Right lobe of liver (tissue), 4 donors: Measurements from ENCODE around the gene CENPC.

Experiments
- CTCF ChIP-seq, 4 donors: fragments of 200-600 bp in 3 of 4; fragments of 450-650 bp in 1 of 4; IDR thresholded peaks; one replicate each; pipeline versions ENCODE4 v1.5.1 to v1.8.0; 2016 to 2022; ENCODE audit warnings: antibody characterized with exemption in 4 of 4, mild to moderate bottlenecking in 2 of 4
- POLR2A ChIP-seq: fragments of 450-650 bp; IDR thresholded peaks from one replicate; pipeline ENCODE4 v1.6.1; 2017; ENCODE audit warnings: antibody characterized with exemption, mild to moderate bottlenecking
- donor health status: DM: no; HTN: no; CAD: no.
- donor health status: DM: no; HTN: no; CAD: no.
- donor health status: DM: no; HTN: yes; CAD: no.

GRCh38 chr4:67550451-67550850 lies 5.1 kb upstream of the CENPC start:
- TF ChIP-seq POLR2A = no peak
- TF ChIP-seq CTCF (IDR thresholded peaks at IDR 0.05) = no peak
